SKM-1 treated with dmso at 0.1 percent for 144 hours (cell line): Measurements from ENCODE around the gene ANKRD13C.
"Not testable (repeated sequence)": the region's sequence is repeated elsewhere in the genome, so short reads cannot be mapped to it uniquely, and the experiment has no call there.

Experiments
- DNase-seq: peaks from one replicate; lab custom pipeline; 2025; ENCODE audit not compliant: unreplicated experiment; lab: John Stamatoyannopoulos, UW

ANKRD13C gene

DNA sequence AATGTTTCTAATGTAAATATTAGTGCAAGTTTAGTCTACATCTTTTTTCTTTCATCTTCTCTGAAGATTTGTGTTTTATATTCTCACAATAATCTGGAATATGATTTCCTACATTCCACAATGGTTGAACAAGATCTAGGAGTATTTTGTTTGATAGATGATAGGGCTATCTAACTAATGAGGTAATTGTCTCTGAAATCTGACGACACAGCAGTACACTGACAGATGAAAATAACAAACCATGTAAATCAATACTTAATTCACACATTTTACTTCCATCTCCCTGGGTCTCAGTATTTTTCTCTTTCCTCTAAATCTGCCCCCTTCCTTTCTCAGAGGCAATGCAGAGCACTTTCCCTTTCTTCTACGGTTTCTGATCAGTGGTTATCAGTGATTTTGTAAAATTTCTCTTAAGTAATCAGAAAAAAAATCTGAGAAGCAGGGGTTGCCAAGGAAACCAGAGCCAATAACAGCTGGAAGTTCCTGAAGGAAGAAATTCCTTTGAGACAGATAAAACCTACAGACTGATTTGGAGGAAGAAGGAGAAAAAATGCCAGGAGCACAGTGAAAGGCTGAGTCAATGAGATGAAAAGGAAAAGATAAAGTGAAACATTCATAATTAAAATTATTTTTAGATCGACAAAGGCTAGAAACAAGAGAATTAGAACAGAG, 7.3 kb upstream of the ANKRD13C start:
- DNase-seq, result no peak

DNA sequence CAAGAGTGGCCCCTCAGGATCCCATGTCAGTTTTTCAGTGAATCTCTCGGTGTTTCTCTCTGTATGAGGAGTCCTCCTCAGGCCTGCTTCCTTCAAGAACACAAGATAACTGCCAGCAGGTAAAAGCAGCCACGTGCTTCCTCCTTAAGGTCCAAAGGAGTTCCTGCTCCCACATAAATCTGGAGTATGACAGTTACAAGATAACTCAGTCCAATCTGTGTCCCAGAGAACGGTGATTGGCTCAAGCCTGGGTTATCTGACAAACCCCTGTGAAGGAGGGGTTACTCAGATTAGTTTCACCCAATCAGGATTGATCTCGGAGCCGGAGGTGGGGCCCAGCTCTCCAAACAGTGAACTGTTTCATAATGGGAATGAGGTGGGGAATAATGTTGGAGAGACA, 5.8 kb upstream of the ANKRD13C start:
- DNase-seq, result no peak

DNA sequence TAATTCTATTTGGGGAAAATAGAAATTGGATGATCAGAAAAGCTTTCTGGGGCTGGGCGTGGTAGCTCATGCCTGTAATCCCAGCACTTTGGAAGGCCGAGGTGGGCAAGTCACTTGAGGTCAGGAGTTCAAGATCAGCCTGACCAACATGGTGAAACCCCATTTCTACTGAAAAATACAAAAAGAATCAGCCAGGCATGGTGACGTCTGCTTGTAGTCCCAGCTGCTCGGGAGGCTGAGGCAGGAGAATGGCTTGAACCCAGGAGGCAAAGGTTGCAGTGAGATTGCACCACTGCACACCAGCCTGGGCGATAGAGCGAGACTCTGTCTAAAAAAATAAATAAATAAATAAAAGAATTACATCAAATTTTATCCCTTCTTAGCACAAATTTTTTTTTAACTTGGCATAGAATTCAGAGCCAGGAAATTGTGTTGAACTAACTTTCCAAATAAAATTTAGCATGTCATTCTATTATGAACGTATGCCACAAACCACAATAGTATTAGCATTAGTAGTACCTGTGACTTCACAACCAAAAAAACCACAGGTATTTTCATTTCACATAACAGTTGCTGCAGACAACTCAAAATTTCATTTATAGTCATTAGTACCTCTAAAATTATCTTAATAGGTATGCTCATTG, 4.5 kb upstream of the ANKRD13C start:
- no peak for DNase-seq

DNA sequence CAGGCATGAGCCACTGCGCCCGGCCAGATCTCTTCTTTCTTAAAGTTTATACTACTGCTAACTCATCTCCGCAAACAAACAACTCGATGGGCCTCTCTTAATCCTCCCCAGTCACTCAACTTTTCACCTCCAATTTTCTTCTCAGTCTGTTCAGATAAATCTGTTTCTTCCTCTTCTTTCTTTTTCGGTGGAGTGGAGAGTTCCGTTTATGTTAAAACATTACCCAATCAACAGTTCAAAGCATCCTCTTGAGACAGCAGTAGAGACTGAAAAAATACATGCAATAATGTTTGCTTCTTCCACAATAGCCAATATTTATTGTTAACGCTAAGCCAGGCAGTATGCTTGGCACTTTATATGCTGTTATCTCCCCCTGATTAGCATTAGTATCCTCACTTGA, 1.4 kb upstream of the ANKRD13C start:
- DNase-seq, result peak; percentile 77

DNA sequence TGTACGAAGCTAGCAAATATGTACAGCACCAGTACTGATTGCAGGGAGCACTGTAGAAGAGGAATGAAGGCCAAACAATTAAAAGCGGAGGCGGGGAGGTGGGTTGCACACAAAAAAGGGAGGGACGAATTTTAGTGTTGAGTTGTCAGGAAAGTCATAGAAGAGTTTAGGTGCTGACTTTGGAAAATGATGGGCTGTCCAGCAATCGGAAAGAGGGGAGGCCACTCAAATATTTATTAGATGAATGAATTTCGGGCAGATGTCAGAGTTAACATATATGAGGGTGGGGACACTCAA, 537 bp upstream of the ANKRD13C start:
- no peak for DNase-seq

DNA sequence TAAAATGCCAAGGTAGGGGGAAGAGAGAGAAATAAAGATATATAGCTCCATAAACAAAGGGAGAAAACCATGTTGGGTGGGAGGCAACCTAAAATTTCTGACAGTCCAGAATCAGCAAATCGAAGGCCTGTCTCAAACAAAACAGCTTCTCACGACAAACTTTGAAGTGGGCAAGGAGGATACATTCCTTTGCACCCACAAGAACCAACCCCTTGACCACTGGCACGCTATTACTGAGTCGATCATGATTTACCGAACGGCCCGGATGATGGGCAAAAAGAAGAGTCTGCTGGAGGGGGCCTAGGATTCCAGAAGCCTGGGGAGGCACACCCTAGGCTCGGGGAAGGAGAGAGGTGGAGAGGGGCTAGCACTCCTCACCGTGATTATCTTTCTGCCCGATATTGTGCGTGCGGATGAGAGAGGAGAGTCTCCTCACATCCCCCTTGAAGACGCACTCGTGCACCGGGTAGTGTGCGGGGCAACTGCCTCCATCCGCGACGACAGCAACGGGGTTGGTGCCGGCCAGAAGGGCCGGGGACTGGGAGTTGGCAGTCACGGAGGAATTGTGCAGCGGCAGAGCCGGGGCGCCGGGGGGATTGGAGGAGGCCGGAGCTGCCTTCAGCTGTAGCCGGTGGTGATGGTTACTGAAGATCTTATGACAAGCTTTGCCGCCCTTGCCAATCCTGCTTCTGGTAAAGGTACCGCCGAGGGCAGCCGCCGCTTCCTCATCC, 756 bp downstream of the ANKRD13C start:
- no peak for DNase-seq

DNA sequence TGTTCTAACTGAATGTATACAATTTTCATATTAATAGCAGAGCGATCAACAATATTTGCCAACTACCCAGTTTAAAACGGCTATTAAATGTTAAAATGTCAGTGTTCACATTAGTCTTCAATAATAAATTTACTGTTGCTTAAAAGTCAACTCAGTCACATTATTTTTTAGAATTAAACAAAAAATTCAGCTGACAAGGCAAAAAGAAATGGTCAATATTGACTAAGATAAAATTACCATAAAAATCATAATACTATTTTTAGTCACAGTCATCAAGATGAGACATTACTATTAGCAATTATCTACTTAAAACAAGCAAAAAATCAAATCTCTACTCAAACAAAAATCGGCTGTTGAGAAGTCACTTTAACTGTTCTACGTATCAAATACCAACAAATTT, 1.5 kb downstream of the ANKRD13C start:
- no peak for DNase-seq

DNA sequence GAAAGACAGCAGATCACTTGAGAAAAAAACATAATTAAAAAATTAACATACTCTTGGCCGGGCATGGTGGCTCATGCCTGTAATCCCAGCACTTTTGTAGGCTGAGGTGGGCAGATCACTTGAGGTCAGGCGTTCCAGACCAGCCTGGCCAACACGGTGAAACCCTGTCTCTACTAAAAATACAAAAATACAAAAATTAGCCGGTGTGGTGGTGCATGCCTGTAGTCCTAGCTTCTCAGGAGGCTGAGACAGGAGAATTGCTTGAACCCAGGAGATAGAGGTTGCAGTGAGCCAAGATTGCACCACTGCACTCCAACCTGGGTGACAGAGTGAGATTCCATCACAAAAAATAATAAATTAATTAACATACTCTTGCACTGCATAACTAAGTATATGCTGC, 4.7 kb downstream of the ANKRD13C start:
- DNase-seq, result not testable (repeated sequence)

DNA sequence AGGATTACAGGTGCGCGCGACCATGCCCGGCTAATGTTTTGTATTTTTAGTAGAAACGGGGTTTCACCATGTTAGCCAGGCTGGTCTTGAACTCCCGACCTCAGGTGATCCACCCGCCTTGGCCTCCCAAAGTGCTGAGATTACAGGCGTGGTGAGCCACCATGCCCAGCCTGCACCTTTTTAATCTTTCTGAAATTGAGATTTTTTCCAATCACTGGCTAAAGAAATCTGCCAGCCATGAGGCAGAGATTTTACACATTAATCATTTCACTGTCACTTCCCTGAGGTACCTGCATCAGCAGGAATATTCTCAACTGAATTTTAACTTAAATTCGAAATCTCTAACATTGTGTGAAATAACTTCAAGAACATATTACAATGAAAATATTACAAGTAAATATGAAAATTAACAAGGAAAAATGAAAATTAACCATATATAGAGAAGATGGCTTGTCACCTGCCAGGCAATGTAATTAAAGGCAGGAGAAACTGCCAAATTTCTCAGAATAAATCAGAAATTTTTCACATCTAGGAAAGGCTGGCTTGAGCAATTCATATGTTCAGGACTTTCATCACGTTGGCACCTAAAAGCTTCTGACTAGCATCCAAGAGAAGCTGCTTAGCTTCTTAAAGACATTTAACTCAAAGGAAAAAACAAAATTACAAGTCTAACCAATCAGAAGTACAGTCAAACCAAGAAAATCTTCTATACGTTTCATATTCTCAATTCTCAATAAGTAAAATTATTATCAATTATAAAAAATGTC, 5.9 kb downstream of the ANKRD13C start:
- no peak for DNase-seq

DNA sequence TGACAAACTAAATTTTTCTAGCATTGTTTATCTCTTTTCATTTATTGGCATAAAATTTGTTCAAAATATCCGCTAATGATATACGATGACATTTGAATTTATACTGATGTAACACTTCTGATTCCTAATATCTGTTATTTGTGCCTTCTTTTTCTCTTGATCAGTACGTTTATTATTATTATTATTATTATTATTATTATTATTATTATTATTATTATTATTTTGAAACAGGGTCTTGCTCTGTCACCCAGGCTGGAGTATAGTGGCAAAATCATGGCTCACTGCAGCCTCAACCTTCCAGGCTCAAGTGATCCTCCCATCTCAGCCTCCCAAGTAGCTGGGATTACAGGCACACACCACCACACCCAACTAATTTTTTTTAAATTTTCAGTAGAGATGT, 14.9 kb downstream of the ANKRD13C start:
- DNase-seq, result not testable (repeated sequence)

DNA sequence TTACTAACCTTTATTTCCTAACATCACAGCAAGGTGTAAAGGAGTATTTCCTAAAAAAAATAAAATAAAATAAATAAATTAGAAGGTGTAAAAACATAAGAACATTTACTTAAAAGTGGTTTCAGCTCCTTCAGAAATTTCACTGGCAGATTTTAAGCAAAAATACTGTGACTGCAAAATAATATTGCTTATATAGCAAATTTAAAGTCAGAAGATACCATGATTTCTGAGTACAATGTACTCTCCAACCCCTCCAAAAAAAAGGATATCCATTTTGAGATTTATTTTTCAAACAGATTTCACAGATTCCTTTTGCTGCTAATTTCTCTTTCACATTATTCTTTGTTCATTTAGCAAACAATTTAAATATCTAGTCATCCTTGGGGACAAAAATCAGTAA, 18.5 kb downstream of the ANKRD13C start:
- DNase-seq, result no peak

DNA sequence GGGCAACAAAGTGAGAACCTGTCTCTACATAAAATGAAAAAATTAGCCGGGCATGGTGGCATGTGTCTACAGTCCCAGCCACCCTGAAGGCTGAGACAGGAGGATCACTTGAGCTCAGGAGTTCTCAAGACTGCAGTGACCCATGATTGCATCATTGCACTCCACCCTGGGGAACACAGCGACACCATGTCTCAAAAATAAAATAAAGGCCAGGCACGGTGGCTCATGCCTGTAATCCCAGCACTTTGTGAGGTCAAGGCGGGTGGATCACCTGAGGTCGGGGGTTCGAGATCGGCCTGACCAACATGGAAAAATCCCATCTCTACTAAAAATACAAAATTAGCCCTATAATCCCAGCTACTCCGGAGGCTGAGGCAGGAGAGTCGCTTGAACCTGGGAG, 20.1 kb downstream of the ANKRD13C start:
- DNase-seq, result no peak

DNA sequence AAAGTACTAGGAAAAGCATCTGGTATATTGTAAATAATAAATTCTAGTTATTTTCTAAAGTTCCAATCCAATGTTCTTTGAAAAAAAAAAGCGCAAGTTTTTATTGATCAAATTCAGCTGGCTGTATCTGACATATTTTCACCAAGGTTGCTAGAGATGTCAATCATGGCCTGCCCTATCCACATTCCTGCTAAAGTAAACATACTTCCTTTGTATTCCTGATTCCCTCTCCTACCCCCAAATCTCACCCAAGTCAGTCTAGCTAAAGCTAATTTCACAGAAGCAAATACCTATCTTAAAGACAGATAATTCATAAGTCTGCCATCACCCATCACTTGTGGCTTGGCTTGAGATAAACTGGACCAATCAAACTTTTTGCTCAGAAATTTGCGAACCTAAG, 21.3 kb downstream of the ANKRD13C start:
- DNase-seq, result no peak

DNA sequence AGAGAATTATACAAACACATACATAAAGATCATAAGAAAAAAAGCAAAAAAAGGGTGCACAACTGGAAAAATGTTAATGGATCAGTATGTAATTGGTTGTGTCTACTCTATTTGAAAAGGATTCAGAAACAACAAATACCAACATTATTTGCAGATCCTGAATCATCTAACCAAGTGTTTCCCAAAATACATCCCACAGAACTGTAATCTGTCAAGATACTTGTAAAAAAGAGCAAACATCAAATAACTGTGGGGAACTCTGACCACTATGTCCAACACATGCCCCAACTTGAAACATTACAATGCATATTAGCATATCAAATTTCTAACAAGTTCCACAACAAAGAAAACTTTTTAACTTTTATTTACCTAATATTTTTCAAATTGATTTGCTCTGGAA, 22.6 kb downstream of the ANKRD13C start:
- DNase-seq, result no peak

DNA sequence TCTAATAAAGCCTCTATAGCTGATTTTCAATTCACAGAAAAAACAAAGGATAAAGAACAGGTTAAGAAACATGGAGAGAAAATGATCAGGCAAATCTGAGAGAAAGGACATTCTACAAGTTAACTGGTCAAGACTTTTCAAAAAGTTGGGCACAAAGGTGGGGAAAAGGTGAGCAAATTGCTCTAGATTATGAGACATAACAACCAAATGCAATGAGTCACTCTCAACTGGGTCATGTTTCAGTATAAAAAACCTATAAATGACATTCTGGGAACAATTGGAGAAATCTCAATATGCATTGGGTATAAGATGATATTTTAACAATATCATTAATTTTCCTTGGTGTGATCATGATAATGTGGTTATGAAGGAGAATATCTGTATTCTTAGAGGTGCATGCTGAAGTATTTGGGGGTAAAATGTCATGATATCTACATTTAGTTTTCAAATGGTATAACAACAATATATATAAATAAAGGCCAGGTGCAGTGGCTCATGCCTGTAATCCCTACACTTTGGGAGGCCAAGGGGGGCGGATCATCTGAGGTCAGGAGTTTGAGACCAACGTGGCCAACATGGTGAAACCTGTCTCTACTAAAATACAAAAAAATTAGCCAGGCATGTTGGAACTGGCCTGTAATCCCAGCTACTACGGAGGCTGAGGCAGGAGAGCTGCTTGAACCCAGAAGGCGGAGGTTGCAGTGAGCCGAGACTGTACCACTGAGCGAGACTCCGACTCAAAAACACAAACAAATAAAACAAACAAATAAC, 27.0 kb downstream of the ANKRD13C start:
- no peak for DNase-seq

DNA sequence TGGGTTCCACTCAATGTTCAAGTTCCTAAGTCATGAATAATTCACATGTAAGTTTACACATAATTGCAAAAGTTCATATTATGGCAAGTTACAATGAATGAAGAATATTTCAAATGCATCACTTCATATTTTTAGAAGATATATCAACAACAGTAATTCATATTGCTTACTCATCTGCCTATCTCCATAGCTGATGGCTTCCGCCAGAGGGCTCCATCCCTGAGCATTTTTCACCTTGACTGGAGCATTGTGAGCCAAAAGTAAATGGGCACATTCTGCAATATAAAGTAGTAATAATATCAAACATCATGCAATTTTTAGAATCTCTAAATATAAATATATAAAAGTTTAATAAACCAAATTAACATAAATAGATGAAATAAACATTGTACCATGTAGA, 29.8 kb downstream of the ANKRD13C start:
- DNase-seq, result no peak

DNA sequence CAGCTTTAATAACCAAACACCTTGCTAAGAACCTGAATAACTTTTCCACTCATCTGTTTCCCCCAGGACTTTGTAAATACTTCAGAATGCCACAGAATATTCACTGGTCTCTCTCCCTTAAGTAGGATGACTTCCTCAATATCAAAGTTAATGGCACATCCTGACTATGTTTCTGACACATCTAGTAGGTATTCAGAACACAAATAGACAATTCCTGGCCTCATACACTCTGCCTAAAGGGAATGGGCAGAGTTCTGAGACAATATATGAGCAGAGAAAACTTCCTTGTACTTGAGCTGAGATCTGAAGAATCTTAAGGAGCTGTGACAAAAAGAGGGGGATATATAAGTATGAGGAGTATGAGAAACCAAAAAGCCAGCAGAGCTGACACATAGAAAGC, 34.8 kb downstream of the ANKRD13C start:
- DNase-seq, result no peak

DNA sequence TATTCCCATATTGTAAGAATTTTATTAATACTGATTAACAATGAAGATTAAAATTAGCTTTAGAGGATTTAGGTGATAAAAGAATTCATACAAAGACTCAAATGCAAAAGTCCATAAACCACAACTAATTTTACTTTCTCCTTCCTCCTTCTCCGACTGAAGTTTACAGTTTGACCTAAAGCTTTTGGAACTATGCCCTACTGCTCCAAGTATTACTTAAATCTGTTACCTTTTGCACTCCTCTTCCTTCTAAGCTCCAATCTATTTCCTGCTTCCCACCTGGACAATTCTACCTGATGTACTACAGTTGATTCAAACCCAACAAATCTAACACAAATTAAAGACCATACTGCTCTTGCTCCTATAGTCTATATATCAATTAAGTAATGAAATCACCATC, 36.3 kb downstream of the ANKRD13C start:
- no peak for DNase-seq

DNA sequence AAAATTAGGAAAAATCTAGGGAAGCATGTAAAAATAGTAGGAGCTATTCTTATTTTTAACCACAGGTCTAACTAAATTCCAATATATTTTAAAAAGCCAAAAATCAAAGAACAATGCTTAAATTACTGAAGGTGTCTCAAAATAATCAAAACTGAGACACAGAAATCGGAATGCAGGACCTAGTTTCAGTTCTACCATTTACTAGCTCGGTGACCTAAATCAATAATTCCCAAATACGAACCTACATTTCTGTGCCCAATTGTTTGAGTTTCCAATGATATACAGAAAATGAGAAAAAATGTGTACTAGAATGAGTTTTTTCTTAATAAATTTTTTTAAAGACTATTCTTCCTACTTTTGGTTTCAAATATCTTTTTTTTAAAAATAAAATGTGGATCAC, 37.4 kb downstream of the ANKRD13C start:
- no peak for DNase-seq

DNA sequence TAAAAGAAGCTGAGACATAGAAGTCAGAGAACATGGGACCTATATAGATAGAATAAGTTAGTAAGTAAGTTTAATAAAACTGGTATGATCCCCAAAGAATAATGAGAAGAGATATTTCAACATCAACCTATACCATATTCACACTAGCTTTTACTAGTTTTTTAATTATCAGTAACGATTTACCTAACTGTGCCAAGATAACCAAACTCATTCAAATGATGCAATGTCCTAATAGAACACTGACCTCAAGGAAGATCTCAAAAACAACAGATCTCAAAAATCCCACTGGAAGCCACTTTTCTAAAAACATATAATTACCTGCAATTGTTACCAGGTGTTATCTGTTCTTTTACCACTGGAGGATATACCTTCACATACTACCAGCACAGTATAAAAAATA, 38.7 kb downstream of the ANKRD13C start:
- DNase-seq, result no peak

DNA sequence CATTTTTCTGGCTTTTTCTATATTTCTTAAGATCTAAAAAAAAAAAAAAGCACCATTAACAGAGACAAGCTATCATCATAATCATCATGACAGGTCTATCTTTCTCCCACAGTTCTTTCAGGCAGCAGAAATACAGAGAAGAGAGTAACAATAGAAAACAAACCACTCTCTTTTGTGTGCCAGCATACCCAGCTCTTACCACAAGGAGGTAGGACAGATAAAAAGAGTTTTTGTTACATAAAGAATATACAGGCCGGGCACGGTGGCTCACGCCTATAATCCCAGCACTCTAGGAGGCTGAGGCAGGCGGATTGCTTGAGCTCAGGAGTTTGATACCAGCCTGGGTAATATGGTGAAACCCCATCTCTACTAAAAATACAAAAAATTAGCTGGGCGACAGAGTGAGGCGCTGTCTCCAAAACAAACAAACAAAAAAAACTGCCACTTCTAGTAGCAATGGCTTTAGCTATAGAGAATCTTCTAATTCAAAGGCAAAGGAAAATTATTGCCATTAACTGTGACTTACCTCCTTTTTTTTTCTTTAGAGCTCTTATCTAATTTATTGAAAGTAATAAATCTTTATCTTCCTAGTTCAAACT, 39.7 kb downstream of the ANKRD13C start:
- no peak for DNase-seq
